Measurements from ENCODE around the gene TOX3. TPM values are rescaled to one million over a fixed set of nuclear protein-coding genes. Genes with fewer than 3 reads are reported as not detected.

Gene TOX3
- total and polyA plus RNA-seq, 2 of the 13 experiments (the other 11 are each of a cell fraction or from before 2014, with no cell fraction given) = 14.5 to 98.6 TPM

DNA sequence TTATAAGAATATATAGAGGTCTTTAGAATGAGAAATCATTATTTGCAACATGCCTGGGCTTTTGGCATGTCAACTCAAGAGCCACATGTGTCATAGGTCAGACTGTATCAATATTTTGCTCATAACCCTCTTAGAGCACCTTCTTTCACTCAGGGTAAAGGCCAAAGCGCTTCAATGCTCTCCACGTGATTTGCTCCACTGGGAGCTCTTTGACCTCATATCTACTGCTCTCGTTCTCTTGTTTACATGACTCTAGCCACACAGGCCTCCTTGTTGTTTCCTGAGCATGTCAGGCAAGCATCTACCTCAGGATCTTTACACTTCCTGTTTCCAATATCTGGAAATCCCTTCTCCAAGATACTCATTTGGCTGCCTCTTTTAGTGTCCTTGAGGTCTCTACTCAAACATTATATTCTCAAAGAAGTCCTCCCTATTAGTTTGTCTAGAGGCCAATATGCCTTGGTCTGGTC is 148.4 kb downstream of the TOX3 start (continued):
- TF ChIP-seq, protein P1, sequence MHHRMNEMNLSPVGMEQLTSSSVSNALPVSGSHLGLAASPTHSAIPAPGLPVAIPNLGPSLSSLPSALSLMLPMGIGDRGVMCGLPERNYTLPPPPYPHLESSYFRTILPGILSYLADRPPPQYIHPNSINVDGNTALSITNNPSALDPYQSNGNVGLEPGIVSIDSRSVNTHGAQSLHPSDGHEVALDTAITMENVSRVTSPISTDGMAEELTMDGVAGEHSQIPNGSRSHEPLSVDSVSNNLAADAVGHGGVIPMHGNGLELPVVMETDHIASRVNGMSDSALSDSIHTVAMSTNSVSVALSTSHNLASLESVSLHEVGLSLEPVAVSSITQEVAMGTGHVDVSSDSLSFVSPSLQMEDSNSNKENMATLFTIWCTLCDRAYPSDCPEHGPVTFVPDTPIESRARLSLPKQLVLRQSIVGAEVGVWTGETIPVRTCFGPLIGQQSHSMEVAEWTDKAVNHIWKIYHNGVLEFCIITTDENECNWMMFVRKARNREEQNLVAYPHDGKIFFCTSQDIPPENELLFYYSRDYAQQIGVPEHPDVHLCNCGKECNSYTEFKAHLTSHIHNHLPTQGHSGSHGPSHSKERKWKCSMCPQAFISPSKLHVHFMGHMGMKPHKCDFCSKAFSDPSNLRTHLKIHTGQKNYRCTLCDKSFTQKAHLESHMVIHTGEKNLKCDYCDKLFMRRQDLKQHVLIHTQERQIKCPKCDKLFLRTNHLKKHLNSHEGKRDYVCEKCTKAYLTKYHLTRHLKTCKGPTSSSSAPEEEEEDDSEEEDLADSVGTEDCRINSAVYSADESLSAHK (CRISPR knock-in tag; IDR thresholded peaks at IDR 0.05; ENCODE audit: borderline replicate concordance) = no peak
- TF ChIP-seq SP1 (IDR thresholded peaks at IDR 0.05) (no peak), SP1 (CRISPR knock-in tag; IDR thresholded peaks at IDR 0.05) (no peak), NFE2 (CRISPR knock-in tag; IDR thresholded peaks at IDR 0.05) (no peak), ZNF556 (CRISPR knock-in tag; IDR thresholded peaks at IDR 0.05; ENCODE audit: borderline replicate concordance) (peak; percentile 79; the same call in 1 of the 2 replicates), CREB1 (IDR thresholded peaks at IDR 0.05) (peak; percentile 66), CREB1 (CRISPR knock-in tag; IDR thresholded peaks at IDR 0.05) (peak; percentile 84), CBX5 (CRISPR knock-in tag; IDR thresholded peaks at IDR 0.05; ENCODE audit: borderline replicate concordance) (peak; percentile 90; the same call in 1 of the 2 replicates), CHD4 (IDR thresholded peaks at IDR 0.05; ENCODE audit: borderline replicate concordance, low read length) (peak; percentile 78), ZNF883 (CRISPR knock-in tag; IDR thresholded peaks at IDR 0.05; ENCODE audit: not compliant biosample characterization) (no peak), ZNF121 (CRISPR knock-in tag; IDR thresholded peaks at IDR 0.05) (peak; percentile 20; the same call in 1 of the 2 replicates), ZNF724P (CRISPR knock-in tag; IDR thresholded peaks at IDR 0.05; ENCODE audit: borderline replicate concordance) (no peak), RCOR2 (CRISPR knock-in tag; IDR thresholded peaks at IDR 0.05) (peak; percentile 99), ZNF777 (CRISPR knock-in tag; IDR thresholded peaks at IDR 0.05) (peak; percentile 38; the same call in 1 of the 2 replicates), MATR3 (CRISPR knock-in tag; IDR thresholded peaks at IDR 0.05) (no peak), SIN3B (IDR thresholded peaks at IDR 0.05; ENCODE audit: low read length) (no peak)
- TF ChIP-seq, protein P2, sequence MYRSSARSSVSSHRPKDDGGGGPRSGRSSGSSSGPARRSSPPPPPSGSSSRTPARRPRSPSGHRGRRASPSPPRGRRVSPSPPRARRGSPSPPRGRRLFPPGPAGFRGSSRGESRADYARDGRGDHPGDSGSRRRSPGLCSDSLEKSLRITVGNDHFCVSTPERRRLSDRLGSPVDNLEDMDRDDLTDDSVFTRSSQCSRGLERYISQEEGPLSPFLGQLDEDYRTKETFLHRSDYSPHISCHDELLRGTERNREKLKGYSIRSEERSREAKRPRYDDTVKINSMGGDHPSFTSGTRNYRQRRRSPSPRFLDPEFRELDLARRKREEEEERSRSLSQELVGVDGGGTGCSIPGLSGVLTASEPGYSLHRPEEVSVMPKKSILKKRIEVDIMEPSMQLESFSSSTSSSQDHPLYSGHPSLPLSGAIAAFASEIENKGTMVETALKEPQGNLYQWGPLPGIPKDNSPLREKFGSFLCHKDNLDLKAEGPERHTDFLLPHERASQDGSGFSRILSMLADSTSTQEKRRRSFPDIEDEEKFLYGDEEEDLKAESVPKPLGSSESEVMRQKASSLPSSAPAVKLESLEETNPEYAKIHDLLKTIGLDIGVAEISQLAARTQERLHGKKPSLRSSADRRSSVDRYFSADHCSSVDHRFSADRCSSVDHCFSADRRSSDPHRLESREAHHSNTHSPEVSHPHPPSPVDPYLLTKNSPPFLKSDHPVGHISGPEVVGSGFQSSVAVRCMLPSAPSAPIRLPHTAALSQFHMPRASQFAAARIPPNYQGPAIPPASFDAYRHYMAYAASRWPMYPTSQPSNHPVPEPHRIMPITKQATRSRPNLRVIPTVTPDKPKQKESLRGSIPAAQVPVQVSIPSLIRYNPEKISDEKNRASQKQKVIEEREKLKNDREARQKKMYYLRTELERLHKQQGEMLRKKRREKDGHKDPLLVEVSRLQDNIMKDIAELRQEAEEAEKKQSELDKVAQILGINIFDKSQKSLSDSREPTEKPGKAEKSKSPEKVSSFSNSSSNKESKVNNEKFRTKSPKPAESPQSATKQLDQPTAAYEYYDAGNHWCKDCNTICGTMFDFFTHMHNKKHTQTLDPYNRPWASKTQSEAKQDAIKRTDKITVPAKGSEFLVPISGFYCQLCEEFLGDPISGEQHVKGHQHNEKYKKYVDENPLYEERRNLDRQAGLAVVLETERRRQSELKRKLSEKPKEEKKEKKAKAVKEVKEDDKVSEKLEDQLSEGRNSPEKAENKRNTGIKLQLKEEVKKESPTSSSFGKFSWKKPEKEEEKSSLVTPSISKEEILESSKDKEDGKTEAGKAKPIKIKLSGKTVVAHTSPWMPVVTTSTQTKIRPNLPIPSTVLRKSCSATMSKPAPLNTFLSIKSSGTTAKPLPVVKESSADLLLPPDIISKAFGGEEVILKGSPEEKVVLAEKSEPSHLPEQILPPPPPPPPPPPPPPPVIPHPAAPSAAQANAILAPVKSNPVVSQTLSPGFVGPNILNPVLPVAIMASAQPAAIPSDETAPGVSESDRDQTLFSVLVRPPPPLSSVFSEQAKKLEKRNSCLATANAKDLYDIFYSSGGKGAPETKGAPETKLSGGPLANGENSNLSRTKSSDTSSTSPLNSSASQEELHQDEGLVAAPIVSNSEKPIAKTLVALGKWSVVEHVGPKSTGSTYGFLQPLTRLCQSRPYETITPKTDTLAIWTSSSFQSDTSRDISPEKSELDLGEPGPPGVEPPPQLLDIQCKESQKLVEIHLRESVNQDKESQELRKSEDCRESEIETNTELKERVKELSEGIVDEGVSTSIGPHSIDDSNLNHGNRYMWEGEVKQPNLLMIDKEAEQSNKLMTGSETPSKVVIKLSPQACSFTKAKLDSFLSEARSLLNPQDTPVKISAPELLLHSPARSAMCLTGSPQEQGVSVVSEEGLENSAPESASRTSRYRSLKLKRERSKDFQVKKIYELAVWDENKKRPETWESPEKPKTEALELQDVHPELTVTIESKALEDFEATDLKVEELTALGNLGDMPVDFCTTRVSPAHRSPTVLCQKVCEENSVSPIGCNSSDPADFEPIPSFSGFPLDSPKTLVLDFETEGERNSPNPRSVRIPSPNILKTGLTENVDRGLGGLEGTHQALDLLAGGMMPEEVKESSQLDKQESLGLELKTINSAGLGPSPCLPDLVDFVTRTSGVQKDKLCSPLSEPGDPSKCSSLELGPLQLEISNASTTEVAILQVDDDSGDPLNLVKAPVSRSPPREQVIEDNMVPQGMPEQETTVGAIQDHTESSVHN (CRISPR knock-in tag; IDR thresholded peaks at IDR 0.05) = no peak
- TF ChIP-seq, protein P3, sequence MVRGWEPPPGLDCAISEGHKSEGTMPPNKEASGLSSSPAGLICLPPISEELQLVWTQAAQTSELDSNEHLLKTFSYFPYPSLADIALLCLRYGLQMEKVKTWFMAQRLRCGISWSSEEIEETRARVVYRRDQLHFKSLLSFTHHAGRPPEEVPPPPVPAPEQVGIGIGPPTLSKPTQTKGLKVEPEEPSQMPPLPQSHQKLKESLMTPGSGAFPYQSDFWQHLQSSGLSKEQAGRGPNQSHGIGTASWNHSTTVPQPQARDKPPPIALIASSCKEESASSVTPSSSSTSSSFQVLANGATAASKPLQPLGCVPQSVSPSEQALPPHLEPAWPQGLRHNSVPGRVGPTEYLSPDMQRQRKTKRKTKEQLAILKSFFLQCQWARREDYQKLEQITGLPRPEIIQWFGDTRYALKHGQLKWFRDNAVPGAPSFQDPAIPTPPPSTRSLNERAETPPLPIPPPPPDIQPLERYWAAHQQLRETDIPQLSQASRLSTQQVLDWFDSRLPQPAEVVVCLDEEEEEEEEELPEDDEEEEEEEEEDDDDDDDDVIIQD (CRISPR knock-in tag; IDR thresholded peaks at IDR 0.05; ENCODE audit: low read depth) = peak; percentile 99
